ENCODE measurements around the gene RBM38. TPM values are rescaled to one million over a fixed set of nuclear protein-coding genes. Genes with fewer than 3 reads are reported as not detected.

The RBM38 gene
- total and polyA plus RNA-seq, 9 of the 15 experiments (the other 6 are each of a cell fraction or from before 2014, with no cell fraction given): 0.28 to 82.4 (median 33.2) TPM

- BruUV-seq (replicated peaks): no TSS peak
- DNase-seq (ENCODE audit: extremely low read depth in 1 of 4, low spot score in 3 of 4): no peak
- intact Hi-C loops (cut with micrococcal nuclease): no loop called here
- TF ChIP-seq HDAC8 (tag; IDR thresholded peaks at IDR 0.05) (no peak), GTF2F1 (IDR thresholded peaks at IDR 0.05; ENCODE audit: low read depth, low read length) (no peak), TOE1 (IDR thresholded peaks at IDR 0.05; ENCODE audit: borderline replicate concordance) (no peak), TOE1 (CRISPR knock-in tag; IDR thresholded peaks at IDR 0.05; ENCODE audit: borderline replicate concordance, low read depth) (no peak), E2F8 (IDR thresholded peaks at IDR 0.05; ENCODE audit: low read depth, partially characterized antibody) (no peak), HOXB6 (CRISPR knock-in tag; IDR thresholded peaks at IDR 0.05; ENCODE audit: borderline replicate concordance) (no peak), IRF2 (CRISPR knock-in tag; IDR thresholded peaks at IDR 0.05) (no peak), FOXA3 (CRISPR knock-in tag; conservative IDR thresholded peaks at IDR 0.05 in 1 of 2, IDR thresholded peaks at IDR 0.05 in 1 of 2) (no peak), YY1 (IDR thresholded peaks at IDR 0.05; ENCODE audit: borderline replicate concordance in 1 of 3, control insufficient read depth in 1 of 3, extremely low read depth in 1 of 3, insufficient read depth in 3 of 3, insufficient read length in 1 of 3, insufficient replicate concordance in 2 of 3, low read depth in 1 of 3, low read length in 2 of 3) (no peak), KLF16 (IDR thresholded peaks at IDR 0.05) (no peak), BRF1 (IDR thresholded peaks at IDR 0.05; ENCODE audit: borderline replicate concordance, extremely low read depth, insufficient read length) (no peak), SNRNP70 (optimal IDR thresholded peaks at IDR 0.05; ENCODE audit: low read depth, low read length) (no peak), MAZ (CRISPR knock-in tag; conservative IDR thresholded peaks at IDR 0.05 in 1 of 2, IDR thresholded peaks at IDR 0.05 in 1 of 2) (no peak), SMARCE1 (IDR thresholded peaks at IDR 0.05) (no peak), CBX3 (IDR thresholded peaks at IDR 0.05; ENCODE audit: borderline replicate concordance in 1 of 2, low read length in 2 of 2) (no peak), ZC3H8 (IDR thresholded peaks at IDR 0.05) (no peak)
- Histone ChIP-seq H3K9ac (ENCODE audit: insufficient read depth in 1 of 2, low read depth in 2 of 2, low read length in 2 of 2) (no peak overlapping the region; a peak in 1 of 4 replicates), H3K27me3 (ENCODE audit: control insufficient read depth in 2 of 2, insufficient read depth in 2 of 2, low read length in 2 of 2) (no peaks in the 10 kb centered on the region), H3K36me3 (ENCODE audit: control insufficient read depth, insufficient read depth, low read length) (no peaks in the 10 kb centered on the region), H3K79me2 (ENCODE audit: control insufficient read depth, insufficient read depth, low read length) (no peaks in the 10 kb centered on the region), H3K4me3 (no peak overlapping the region), H3K9me3 (replicated peaks; ENCODE audit: control insufficient read depth, insufficient read depth, low read depth, low read length) (no peaks in the 10 kb centered on the region), H4K20me1 (replicated peaks; ENCODE audit: control insufficient read depth, insufficient read depth, low read length) (no peaks in the 10 kb centered on the region), H3K27ac (ENCODE audit: extremely low read depth, low read depth, low read length) (no peak overlapping the region), H3K4me2 (ENCODE audit: insufficient read depth, low read length) (no peak overlapping the region), H3K9me1 (ENCODE audit: control insufficient read depth, insufficient read depth, low read length) (no peaks in the 10 kb centered on the region), H3K4me1 (replicated peaks in 1 of 2; ENCODE audit: control insufficient read depth in 2 of 2, insufficient read depth in 2 of 2, low read length in 2 of 2) (peaks cover 32 to 55% of the 10 kb centered on the region in 2 experiments), H2AFZ (ENCODE audit: low read depth, low read length) (no peak overlapping the region)
- POLR2A ChIA-PET: no interaction called here
- in situ Hi-C loops (cut with MboI): no loop called here
- no peak for FAIRE-seq
- CTCF ChIA-PET (ENCODE audit: low intra/inter-chr PET ratio): no interaction called here
- WGBS (ENCODE audit: insufficient coverage, low coverage, missing lambda C conversion rate): 67% methylated on average over 9 of the region's 9 CpGs
- ATAC-seq: no peak
Observed at GRCh38 chr20:57437267-57437666, 46.1 kb downstream of the RBM38 start.
